Activated CD4-positive, CD25-positive, alpha-beta regulatory T cell treated with anti-CD3 and anti-CD28 coated beads, Interleukin-2, amount 50 U/mL, for 24 hours (primary cell): ENCODE results near the gene KIRREL3.
A peak's percentile ranks its signal among the peaks of the same experiment; 100 is the strongest.

Experiments used
- ATAC-seq, 2 donors: fragments of 150-1000 bp; cut with Tn5 transposase; one replicate each; pipeline ENCODE4 v1.10.0; 2021; ENCODE audit warnings: mild to moderate bottlenecking in 1 of 2, moderate library complexity in 1 of 2

The KIRREL3 gene

GRCh38 chr11:126768702-126769101, 231.9 kb downstream of the KIRREL3 start:
- no peak for ATAC-seq

- no peak for ATAC-seq
Observed at GRCh38 chr11:126766440-126766839, 234.1 kb downstream of the KIRREL3 start.

DNA sequence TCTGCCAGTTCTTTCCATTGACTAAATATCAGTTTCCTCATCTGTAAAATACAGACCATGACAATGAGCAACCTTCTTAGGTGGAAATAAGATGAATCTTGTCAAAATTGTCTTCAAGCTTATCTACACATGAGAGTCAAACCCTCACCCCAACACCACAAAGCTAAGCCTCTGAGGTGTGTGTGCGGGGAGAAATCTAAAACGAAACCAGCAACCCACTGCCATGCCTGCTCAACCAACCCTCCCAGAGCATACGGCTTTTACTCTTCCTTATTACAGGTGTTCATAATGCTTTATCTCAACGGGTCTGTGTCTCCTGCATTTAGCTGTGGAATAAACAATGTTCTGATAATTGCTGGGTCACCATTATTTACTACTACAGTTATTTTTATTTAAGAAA, 235.4 kb downstream of the KIRREL3 start:
- no peak for ATAC-seq

DNA sequence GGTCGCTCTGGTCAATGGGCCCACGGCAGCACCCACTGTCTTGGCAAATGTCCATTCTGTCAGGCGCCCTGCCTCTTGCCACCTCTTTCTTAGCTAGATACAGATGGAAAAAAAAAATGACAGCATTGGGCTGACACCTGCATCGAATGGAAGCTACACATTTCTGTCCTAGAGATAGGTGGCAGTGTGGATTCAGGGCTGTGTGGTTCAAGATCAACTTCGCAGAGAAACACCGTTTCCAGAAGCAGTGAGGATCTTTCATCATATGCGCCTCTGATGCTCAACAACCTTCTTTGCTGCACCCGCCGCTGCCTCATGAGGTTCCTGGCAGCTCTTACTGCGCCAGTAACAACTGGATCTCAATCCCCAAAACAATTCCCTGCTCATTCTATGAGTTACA, 236.3 kb downstream of the KIRREL3 start:
- ATAC-seq: no peak

- no peak for ATAC-seq
Observed at GRCh38 chr11:126756855-126757254, 243.7 kb downstream of the KIRREL3 start.

DNA sequence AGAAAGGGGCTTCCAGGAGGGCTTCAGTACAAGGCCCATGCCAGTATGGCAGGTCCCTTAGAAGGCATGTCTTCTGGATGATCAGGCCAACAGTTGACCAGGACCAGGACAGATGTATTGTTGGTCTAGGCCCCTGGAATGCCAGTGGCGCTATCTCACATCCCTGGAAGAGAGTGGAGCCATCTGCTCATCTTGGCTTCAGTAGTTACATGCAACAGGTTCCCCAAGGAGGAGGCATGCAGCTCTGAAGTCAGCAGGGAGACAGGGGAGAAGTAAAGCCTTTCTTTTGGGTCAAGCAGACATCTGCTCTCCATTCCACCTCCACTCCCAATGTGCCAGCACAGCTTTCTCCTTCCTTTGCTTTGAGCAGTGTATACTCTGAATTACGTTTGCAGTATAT, 244.1 kb downstream of the KIRREL3 start:
- no peak for ATAC-seq

- ATAC-seq: no peak
Observed at GRCh38 chr11:126755526-126755925, 245.0 kb downstream of the KIRREL3 start.

DNA sequence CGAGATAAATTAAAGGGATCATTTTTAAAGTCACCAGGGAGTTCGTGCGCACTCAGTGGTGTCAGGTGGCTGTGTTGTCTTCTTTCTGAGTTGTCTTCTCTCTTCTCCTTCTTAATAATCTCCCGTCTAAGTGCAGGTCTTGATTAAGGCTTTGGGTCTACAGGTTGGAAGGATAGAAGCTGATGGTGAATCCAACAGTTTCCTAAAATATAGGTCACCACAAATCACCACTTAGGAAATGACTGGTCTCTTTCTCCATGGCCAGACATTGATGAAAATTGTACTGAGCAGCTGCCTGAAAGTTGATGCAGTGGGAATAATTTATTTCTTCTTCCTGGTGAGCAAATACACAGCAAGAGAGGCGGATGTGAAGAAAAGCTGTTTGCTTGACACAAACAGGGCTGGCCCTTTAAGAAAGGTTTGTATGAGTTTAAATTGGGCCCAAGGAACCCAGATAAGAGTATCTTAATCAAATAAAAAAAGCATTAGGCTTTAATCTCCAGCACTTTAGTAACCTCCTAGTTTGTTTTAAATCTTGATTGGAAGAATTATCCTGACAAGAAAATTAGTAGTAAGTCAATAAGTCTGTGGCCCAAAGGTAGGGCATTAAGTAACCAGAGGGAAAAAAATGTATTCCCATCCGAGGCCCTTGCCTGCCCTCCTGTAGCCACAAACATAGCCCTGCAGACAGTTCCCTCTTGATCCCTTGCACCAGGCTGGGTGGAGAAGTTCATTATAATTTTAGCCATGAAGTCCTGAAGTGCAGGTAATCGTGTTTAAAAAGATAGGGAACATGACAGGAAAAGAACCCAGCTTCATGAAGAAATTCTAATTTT, 245.8 kb downstream of the KIRREL3 start:
- ATAC-seq: no peak

- ATAC-seq: no peak
Observed at GRCh38 chr11:126753990-126754389, 246.6 kb downstream of the KIRREL3 start.

DNA sequence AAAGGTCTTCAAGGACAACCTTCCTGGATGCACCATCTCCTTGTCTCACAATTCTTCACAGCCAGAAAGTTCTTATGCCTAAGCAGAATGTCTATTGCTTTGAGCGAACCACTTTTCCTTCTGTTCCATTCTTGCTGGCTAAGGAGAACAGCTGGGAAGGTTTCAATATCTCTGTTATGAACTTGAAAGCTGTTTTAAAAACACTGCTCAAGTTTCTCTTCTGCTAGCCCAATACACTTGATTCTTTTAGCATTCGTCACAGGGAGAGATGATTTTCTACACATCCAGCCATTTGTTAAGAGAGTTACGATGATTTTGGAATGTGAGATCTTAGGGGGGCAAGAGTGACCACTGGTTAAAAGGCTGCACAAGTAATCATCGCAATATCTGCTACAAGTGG, 249.3 kb downstream of the KIRREL3 start:
- no peak for ATAC-seq

- no peak for ATAC-seq
Observed at GRCh38 chr11:126748793-126749192, 251.8 kb downstream of the KIRREL3 start.

GRCh38 chr11:126748100-126748791, 252.3 kb downstream of the KIRREL3 start:
- ATAC-seq: no peak

DNA sequence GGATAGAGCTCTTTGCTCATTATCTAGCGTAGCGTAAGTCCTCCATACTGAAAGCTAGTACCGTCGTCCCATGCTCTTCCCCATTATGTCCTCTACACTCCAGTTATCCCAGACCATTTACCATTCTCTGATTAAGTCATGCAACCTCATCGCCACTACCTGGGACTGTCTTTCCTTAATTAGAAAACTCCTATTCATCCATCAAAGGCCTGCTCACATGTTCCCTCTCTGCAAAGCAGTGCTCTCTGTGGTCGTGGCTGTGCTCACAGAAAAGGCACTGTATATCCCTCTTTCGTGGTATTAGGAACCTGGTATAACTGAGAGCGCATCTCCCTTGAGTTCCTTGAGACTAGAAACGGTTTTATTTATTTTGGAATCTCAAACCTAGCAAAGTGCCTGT, 253.3 kb downstream of the KIRREL3 start:
- ATAC-seq: no peak

GRCh38 chr11:126746443-126746842, 254.1 kb downstream of the KIRREL3 start:
- ATAC-seq: no peak

- no peak for ATAC-seq
Observed at GRCh38 chr11:126744699-126745098, 255.9 kb downstream of the KIRREL3 start.

GRCh38 chr11:126743628-126744027, 256.9 kb downstream of the KIRREL3 start:
- no peak for ATAC-seq

DNA sequence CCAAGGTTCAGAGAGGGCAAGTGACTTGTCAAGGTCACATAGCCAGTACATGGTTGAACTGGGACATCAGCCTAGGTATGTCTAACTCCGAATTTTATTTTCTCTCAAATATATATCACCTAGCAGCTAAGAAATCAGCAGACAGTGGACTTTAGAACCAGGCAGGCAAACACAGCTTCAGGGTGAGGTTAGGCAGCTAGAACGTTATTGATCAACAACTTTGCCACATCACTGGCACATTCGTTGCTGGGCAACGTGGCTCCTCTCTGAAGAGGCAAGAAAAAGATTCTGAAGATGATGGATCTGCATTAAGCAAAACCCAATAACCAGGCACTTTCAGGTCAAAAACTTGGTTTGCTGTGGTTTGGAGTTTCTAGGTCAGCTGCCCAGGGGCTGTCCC, 258.0 kb downstream of the KIRREL3 start:
- ATAC-seq: no peak

DNA sequence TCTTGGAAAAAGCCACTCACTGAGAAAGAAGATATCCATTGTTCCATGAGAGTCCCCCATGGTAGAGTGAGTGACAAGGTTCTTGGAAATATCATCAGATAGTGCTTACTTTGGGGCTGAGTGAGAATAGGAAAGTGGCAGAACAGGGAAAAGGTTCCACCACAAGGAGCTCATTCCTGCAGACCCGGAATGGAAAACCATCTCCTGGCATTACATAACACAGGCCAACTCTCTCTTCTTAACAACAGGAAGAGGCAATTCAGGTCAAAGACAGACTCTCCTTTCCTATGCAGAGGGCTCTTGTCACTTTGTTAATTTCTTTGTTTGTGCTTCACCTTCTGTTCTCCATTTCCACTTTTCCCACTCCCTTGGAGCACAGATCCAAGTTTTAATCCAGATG, 259.7 kb downstream of the KIRREL3 start:
- ATAC-seq: no peak

DNA sequence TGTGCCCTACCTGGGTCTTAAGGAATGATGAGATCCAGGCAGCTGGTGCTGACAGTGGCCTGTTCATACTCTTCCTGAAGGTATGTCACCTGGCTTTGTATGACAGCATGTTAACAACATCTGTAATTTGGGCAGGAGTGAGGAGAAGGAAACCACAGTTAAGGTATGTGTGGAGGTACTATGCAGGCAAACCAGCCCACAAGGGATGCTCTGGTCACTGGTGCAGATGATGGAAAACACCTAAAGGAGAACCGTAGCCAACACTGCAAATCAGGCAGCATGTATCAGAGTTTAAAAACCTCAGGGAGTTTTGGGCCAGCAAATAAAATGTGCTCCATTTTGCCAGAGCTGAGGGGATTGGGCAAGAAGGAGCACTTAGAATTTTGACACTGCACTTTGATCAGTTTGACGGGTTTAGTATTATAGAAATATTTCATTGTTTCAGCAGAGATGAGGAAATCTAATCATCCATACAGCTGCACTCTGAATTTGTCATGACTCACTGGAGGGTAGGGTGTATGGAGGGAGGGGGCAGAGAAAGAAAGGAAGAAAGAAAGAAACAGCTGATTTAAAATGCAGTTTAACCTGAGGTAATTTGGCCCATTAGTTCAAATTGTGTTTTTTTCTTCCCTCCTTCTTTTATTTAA, 260.9 kb downstream of the KIRREL3 start:
- peak in 1 of 2 donors; percentile 7 for ATAC-seq

GRCh38 chr11:126738295-126739031, 262.1 kb downstream of the KIRREL3 start:
- ATAC-seq: no peak

DNA sequence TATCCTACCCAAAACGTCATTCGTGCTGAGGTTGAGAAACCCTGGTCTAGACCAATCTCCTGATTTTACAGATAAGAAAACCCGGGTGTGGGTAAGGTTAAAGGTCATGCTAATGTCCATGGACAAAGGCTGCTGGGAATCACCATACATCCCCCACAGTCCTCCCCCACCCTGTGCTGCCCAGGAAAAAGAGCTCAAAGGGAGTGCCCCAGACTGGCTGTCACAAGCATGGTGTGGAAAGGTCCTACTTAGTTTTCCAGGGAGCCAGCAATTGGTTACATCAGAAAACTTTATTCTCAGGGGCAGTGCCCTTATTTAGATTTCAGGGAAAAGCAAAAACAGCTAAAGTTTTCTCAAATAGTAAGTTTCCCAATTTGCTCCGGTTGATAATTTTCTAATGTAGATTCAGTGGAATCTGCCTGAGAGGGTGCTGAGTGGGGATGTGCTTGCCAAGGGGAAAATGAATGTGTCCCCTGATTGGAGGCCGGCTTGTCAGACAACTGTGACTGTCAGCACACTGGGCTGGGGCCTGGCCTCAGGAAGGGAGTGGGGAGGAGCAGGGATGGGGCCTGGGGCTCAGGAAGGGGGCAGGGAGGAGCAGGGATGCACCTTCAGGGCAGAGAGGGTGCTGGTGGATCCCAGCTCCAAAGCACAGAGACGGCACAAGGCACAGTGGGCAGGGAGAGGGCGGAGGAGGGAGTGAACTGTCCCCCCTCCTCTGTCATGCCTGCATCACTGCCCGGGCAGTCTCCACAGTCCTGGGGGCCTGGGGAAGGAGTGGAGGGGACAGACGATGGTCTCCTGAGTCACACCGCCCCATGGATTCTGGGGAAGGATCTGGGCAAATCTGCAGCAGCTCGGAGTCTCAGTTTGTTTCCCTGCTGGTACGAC, 263.6 kb downstream of the KIRREL3 start:
- ATAC-seq: no peak

DNA sequence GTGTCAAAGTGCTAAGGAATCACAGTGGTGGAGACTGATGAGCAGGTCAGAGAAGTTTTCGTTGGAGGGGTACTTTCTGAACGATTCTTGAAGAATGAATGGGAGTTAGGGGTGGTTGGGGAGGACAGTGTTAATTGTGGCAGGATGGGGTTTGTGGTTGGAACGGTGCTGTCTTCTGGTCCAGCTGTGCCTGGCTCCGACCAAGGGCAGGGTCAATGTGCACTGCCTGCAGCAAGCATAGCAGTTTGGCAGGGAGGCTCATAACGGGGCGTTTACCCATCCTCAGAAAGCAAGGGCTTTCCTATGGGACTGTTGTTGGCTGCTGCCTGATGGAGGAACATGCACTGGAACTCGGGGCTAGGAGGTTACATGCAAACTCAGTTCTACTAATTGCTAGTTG, 265.8 kb downstream of the KIRREL3 start:
- ATAC-seq: no peak
